DND-41 (cell line): ENCODE results near the gene STT3B.

Experiments
- CTCF ChIP-seq: IDR thresholded peaks from 2 replicates; pipeline ENCODE4 v1.5.1; 2012; ENCODE audit warnings: borderline replicate concordance, low read length, moderate library complexity, mild to moderate bottlenecking; ENCODE audit not compliant: poor library complexity, severe bottlenecking; ENCODE audit errors: extremely low read depth
- EZH2 ChIP-seq: IDR thresholded peaks from 3 replicates; pipeline ENCODE4 v1.6.1; 2012; ENCODE audit warnings: borderline replicate concordance, low read depth, mild to moderate bottlenecking, moderate library complexity, low read length, inconsistent platforms; ENCODE audit not compliant: severe bottlenecking

GRCh38 chr3:31552103-31552502 lies 19.4 kb downstream of the STT3B start:
- TF ChIP-seq CTCF (no peak), EZH2 (no peak)
